Activated CD4-positive, alpha-beta T cell treated with anti-CD3 and anti-CD28 coated beads, Interleukin-2, amount 50 U/mL, for 4 hours (primary cell): ENCODE measurements around the gene VSTM2B.

Source experiments
- DNase-seq, 2 experiments: peaks; one replicate each; pipeline ENCODE4 v3.0.0-alpha.2; 2020

Gene VSTM2B

GRCh38 chr19:29497686-29498436, 27.9 kb upstream of the VSTM2B start:
- DNase-seq: no peak

- DNase-seq: no peak
Observed at GRCh38 chr19:29499261-29499920, 26.4 kb upstream of the VSTM2B start.

- DNase-seq: no peak
Observed at GRCh38 chr19:29499921-29500590, 25.7 kb upstream of the VSTM2B start.

GRCh38 chr19:29501816-29502580, 23.8 kb upstream of the VSTM2B start:
- DNase-seq: no peak

GRCh38 chr19:29502581-29502850, 23.3 kb upstream of the VSTM2B start:
- DNase-seq: no peak

GRCh38 chr19:29503140-29503758, 22.5 kb upstream of the VSTM2B start:
- DNase-seq: no peak

- no peak for DNase-seq
Observed at GRCh38 chr19:29503785-29504184, 22.0 kb upstream of the VSTM2B start.

GRCh38 chr19:29504454-29504853, 21.3 kb upstream of the VSTM2B start:
- no peak for DNase-seq

- no peak for DNase-seq
Observed at GRCh38 chr19:29505097-29505824, 20.5 kb upstream of the VSTM2B start.

- no peak for DNase-seq
Observed at GRCh38 chr19:29506619-29506911, 19.2 kb upstream of the VSTM2B start.

GRCh38 chr19:29507081-29507860, 18.5 kb upstream of the VSTM2B start:
- DNase-seq: no peak

- DNase-seq: no peak
Observed at GRCh38 chr19:29508181-29508580, 17.6 kb upstream of the VSTM2B start.

GRCh38 chr19:29509456-29509855, 16.3 kb upstream of the VSTM2B start:
- no peak for DNase-seq

GRCh38 chr19:29510701-29511265, 15.0 kb upstream of the VSTM2B start:
- no peak for DNase-seq

GRCh38 chr19:29511768-29512167, 14.0 kb upstream of the VSTM2B start:
- DNase-seq: no peak

- no peak for DNase-seq
Observed at GRCh38 chr19:29512748-29513147, 13.0 kb upstream of the VSTM2B start.

- DNase-seq: no peak
Observed at GRCh38 chr19:29514525-29515232, 11.1 kb upstream of the VSTM2B start.

GRCh38 chr19:29515233-29515619, 10.6 kb upstream of the VSTM2B start:
- DNase-seq: no peak

GRCh38 chr19:29515706-29516357, 10.0 kb upstream of the VSTM2B start:
- no peak for DNase-seq

- DNase-seq: no peak
Observed at GRCh38 chr19:29516358-29516725, 9.5 kb upstream of the VSTM2B start.
